Spleen (tissue), 11 donors: ENCODE data around the gene SURF2. TPM values are rescaled to one million over a fixed set of nuclear protein-coding genes. Genes with fewer than 3 reads are reported as not detected.
A peak's percentile ranks its signal among the peaks of the same experiment; 100 is the strongest.

Experiments used
- DNase-seq: peaks from one replicate; pipeline ENCODE4 v3.0.0-alpha.2; 2020
- H3K27ac ChIP-seq, 8 donors: fragments of 200-600 bp; sonication (generic) in 7 of 8; 1 replicate in 4 of 8; 2 replicates in 4 of 8; pipeline versions ENCODE4 v1.5.0 to v1.8.0; 2016 to 2021; ENCODE audit warnings: inconsistent platforms in 4 of 8, mild to moderate bottlenecking in 4 of 8, moderate library complexity in 1 of 8
- H3K27me3 ChIP-seq, 7 donors: fragments of 200-600 bp; sonication (generic) in 6 of 7; replicated peaks in 1 of 7; 1 replicate in 4 of 7; 2 replicates in 3 of 7; pipeline versions ENCODE4 v1.5.0 to v1.8.0; 2016 to 2021; ENCODE audit warnings: inconsistent platforms in 3 of 7, mild to moderate bottlenecking in 1 of 7
- H3K36me3 ChIP-seq, 6 donors: fragments of 200-600 bp; sonication (generic) in 5 of 6; 1 replicate in 4 of 6; 2 replicates in 2 of 6; pipeline versions ENCODE4 v1.5.0 to v1.8.0; 2016 to 2021; ENCODE audit warnings: inconsistent platforms in 2 of 6
- H3K4me1 ChIP-seq, 6 donors: fragments of 200-600 bp; sonication (generic) in 5 of 6; 1 replicate in 3 of 6; 2 replicates in 3 of 6; pipeline versions ENCODE4 v1.5.0 to v1.8.0; 2016 to 2021; ENCODE audit warnings: inconsistent platforms in 3 of 6
- H3K4me3 ChIP-seq, 8 donors: fragments of 200-600 bp; sonication (generic) in 7 of 8; 1 replicate in 4 of 8; 2 replicates in 4 of 8; pipeline versions ENCODE4 v1.5.0 to v1.8.0; 2016 to 2021; ENCODE audit warnings: inconsistent platforms in 4 of 8, mild to moderate bottlenecking in 4 of 8, moderate library complexity in 2 of 8
- H3K9me3 ChIP-seq, 8 donors: fragments of 200-600 bp; sonication (generic) in 7 of 8; 1 replicate in 4 of 8; 2 replicates in 4 of 8; pipeline versions ENCODE4 v1.5.0 to v1.8.0; 2016 to 2021; ENCODE audit warnings: inconsistent platforms in 4 of 8
- CTCF ChIP-seq, 11 experiments: fragments of 200-600 bp in 7 of 11; fragments of 450-650 bp in 4 of 11; sonication (generic) in 4 of 11; IDR thresholded peaks in 8 of 11; conservative IDR thresholded peaks in 3 of 11; 1 replicate in 7 of 11; 2 replicates in 4 of 11; pipeline versions ENCODE4 v1.4.0 to v1.8.0; 2016 to 2021; ENCODE audit warnings: antibody characterized with exemption in 11 of 11, inconsistent platforms in 4 of 11, mild to moderate bottlenecking in 1 of 11
- POLR2A ChIP-seq, 3 donors: fragments of 450-650 bp; IDR thresholded peaks; one replicate each; pipeline ENCODE4 v1.5.1; 2017; ENCODE audit warnings: antibody characterized with exemption in 3 of 3, mild to moderate bottlenecking in 1 of 3
- POLR2AphosphoS5 ChIP-seq, 3 donors: sonication (generic); formaldehyde crosslinking; IDR thresholded peaks; one replicate each; pipeline ENCODE4 v1.5.1; 2017; ENCODE audit warnings: antibody characterized with exemption in 3 of 3
- WGBS, 5 donors: extraction: QIAGEN DNeasy Blood & Tissue Kit in 3 of 5; methylation state at CpG; one replicate each; pipeline versions ENCODE4 v1.1.5 to v1.1.7; 2013 to 2018; 5-methylcytosine and 5-hydroxymethylcytosine counted together
- intact Hi-C: fragments of 100-400 bp; cut with DNase I; formaldehyde crosslinking; loops from one replicate; pipeline ENCODE4 v1.15.0; 2023; ENCODE audit warnings: low total_unique reads
- polyA plus RNA-seq, 3 donors: library from polyadenylated mRNA; stranded (reverse); fragments of 200-250 nt; gene quantifications; one replicate each; pipeline ENCODE4 v1.2.1, GENCODE V29; 2013
- total RNA-seq, 7 donors: library from RNA; depleted of rRNA in 3 of 7; stranded (reverse); fragments of >200 nt in 3 of 7; fragmentation: NEBNext Ultra II Directional in 4 of 7; extraction: Animal tissue kit (Norgen Biotek cat#: 25700) in 4 of 7; gene quantifications; one replicate each; pipeline versions ENCODE4 v1.1.0 to v1.2.1, GENCODE V29; 2016 to 2021
- donor health status: healthy with polysubstance abuse.
- donor health status: DM: no; HTN: no; CAD: no; lungs with moderate emphysema.
- donor health status: DM: no; HTN: no; CAD: no.
- donor health status: Bipolar disorder and iron deficiency.
- donor health status: healthy.
- donor health status: DM: no; HTN: no; CAD: no.
- donor health status: DM: yes; HTN: yes; CAD: no.

SURF2 gene
- total and polyA plus RNA-seq, 10 donors, result 6.5 to 32.6 (median 13.9) TPM

- WGBS, 5 donors, result 72 to 83% (median 75%) methylated on average over 5 of the region's 5 CpGs
- peaks cover 0 to 64% (median 43%) of the 10 kb centered on the region in 6 donors for H3K36me3 ChIP-seq
- H3K4me1 ChIP-seq, result peaks cover 26 to 85% (median 56%) of the 10 kb centered on the region in 6 donors
- H3K9me3 ChIP-seq, result no peaks in the 10 kb centered on the region
- H3K4me3 ChIP-seq, result peak overlapping the region in 1 of 8 donors; percentile 49
- DNase-seq, result no peak
- H3K27me3 ChIP-seq, result no peaks in the 10 kb centered on the region
- no peak for TF ChIP-seq CTCF (IDR thresholded peaks at IDR 0.05 in 8 of 11, conservative IDR thresholded peaks at IDR 0.05 in 3 of 11)
- no peak for TF ChIP-seq POLR2AphosphoS5 (IDR thresholded peaks at IDR 0.05)
- TF ChIP-seq POLR2A (IDR thresholded peaks at IDR 0.05), result no peak
- H3K27ac ChIP-seq, result peak overlapping the region; percentile 64 to 86 (median 78)
- intact Hi-C loops, result no loop called here
Observed at GRCh38 chr9:133339641-133340040, 16.7 kb upstream of the SURF2 start.

GRCh38 chr9:133340256-133340655, 16.1 kb upstream of the SURF2 start:
- intact Hi-C loops, result no loop called here
- peak overlapping the region in 1 of 8 donors; percentile 49 for H3K4me3 ChIP-seq
- DNase-seq, result peak; percentile 88
- peak overlapping the region; percentile 64 to 86 (median 78) for H3K27ac ChIP-seq
- TF ChIP-seq POLR2A (IDR thresholded peaks at IDR 0.05), result no peak
- no peak for TF ChIP-seq CTCF (IDR thresholded peaks at IDR 0.05 in 8 of 11, conservative IDR thresholded peaks at IDR 0.05 in 3 of 11)
- no peak for TF ChIP-seq POLR2AphosphoS5 (IDR thresholded peaks at IDR 0.05)
- H3K9me3 ChIP-seq, result no peaks in the 10 kb centered on the region
- no peaks in the 10 kb centered on the region for H3K27me3 ChIP-seq
- H3K36me3 ChIP-seq, result peaks cover 0 to 70% (median 49%) of the 10 kb centered on the region in 6 donors
- whole genome bisulfite sequencing, 5 donors, result 19 to 28% (median 20%) methylated on average over 2 to 3 of the region's 3 CpGs
- peaks cover 19 to 85% (median 53%) of the 10 kb centered on the region in 6 donors for H3K4me1 ChIP-seq

- peaks cover 0 to 76% (median 53%) of the 10 kb centered on the region in 6 donors for H3K36me3 ChIP-seq
- peak overlapping the region; percentile 64 to 86 (median 78) for H3K27ac ChIP-seq
Observed at GRCh38 chr9:133340916-133341315, 15.4 kb upstream of the SURF2 start.

More at GRCh38 chr9:133340916-133341315, 15.4 kb upstream of the SURF2 start:
- intact Hi-C loops, result no loop called here
- TF ChIP-seq POLR2A (IDR thresholded peaks at IDR 0.05) (no peak), POLR2AphosphoS5 (IDR thresholded peaks at IDR 0.05) (no peak), CTCF (IDR thresholded peaks at IDR 0.05 in 8 of 11, conservative IDR thresholded peaks at IDR 0.05 in 3 of 11) (no peak)
- Histone ChIP-seq H3K27me3 (no peaks in the 10 kb centered on the region), H3K4me3 (peak overlapping the region in 2 of 8 donors; percentile 23 to 49), H3K9me3 (no peaks in the 10 kb centered on the region), H3K4me1 (peaks cover 20 to 86% (median 54%) of the 10 kb centered on the region in 6 donors)
- DNase-seq, result no peak
- WGBS, 5 donors, result 78 to 86% (median 83%) methylated on average over 13 of the region's 13 CpGs
